Heart right ventricle (tissue), 16 donors: Measurements from ENCODE around the gene TSPAN6. TPM values are rescaled to one million over a fixed set of nuclear protein-coding genes. Genes with fewer than 3 reads are reported as not detected.
A peak's percentile ranks its signal among the peaks of the same experiment; 100 is the strongest.

Source experiments
- ATAC-seq, 8 donors: fragments of 200-7000 bp; cut with Tn5 transposase; one replicate each; pipeline ENCODE4 v1.9.1; 2020; ENCODE audit warnings: mild to moderate bottlenecking in 8 of 8, moderate library complexity in 8 of 8, moderate number of reproducible peaks in 1 of 8
- DNase-seq, 2 donors: peaks; one replicate each; pipeline ENCODE4 v3.0.0-alpha.2; 2020
- H3K27ac ChIP-seq, 10 donors: fragments of 200-600 bp; sonication (generic) in 2 of 10; one replicate each; pipeline versions ENCODE4 v1.5.0 to v1.8.0; 2020 to 2022; ENCODE audit warnings: mild to moderate bottlenecking in 3 of 10
- H3K27me3 ChIP-seq, 7 donors: fragments of 200-600 bp; one replicate each; pipeline ENCODE4 v1.8.0; 2021 to 2022; ENCODE audit warnings: mild to moderate bottlenecking in 2 of 7
- H3K36me3 ChIP-seq, 9 donors: fragments of 200-600 bp; sonication (generic) in 1 of 9; one replicate each; pipeline versions ENCODE4 v1.5.0 to v1.8.0; 2020 to 2022; ENCODE audit warnings: mild to moderate bottlenecking in 2 of 9
- H3K4me1 ChIP-seq, 9 donors: fragments of 200-600 bp; sonication (generic) in 1 of 9; one replicate each; pipeline versions ENCODE4 v1.5.0 to v1.8.0; 2020 to 2022; ENCODE audit warnings: mild to moderate bottlenecking in 4 of 9
- H3K4me3 ChIP-seq, 10 donors: fragments of 200-600 bp; sonication (generic) in 2 of 10; one replicate each; pipeline versions ENCODE4 v1.5.0 to v1.8.0; 2020 to 2022; ENCODE audit warnings: mild to moderate bottlenecking in 7 of 10, moderate library complexity in 2 of 10
- H3K9me3 ChIP-seq, 11 donors: fragments of 200-600 bp in 10 of 11; sonication (generic) in 2 of 11; one replicate each; pipeline versions ENCODE4 v1.5.0 to v1.8.0; 2013 to 2022; ENCODE audit warnings: mild to moderate bottlenecking in 2 of 11, control low read depth in 1 of 11, moderate library complexity in 1 of 11
- WGBS, 2 donors: extraction: QIAGEN DNeasy Blood & Tissue Kit; methylation state at CpG; one replicate each; pipeline ENCODE4 v1.1.7; 2013; ENCODE audit warnings: inconsistent platforms in 1 of 2; 5-methylcytosine and 5-hydroxymethylcytosine counted together
- intact Hi-C, 10 donors: fragments of 100-400 bp; cut with DNase I; formaldehyde crosslinking; loops; one replicate each; pipeline versions ENCODE4 v1.11.1 to v1.14.2; 2022
- polyA plus RNA-seq, 2 donors: library from polyadenylated mRNA; stranded (reverse); fragments of 200-250 nt; gene quantifications; one replicate each; pipeline ENCODE4 v1.2.3, GENCODE V29; 2013
- total RNA-seq, 10 donors: library from RNA; stranded (reverse); fragmentation: NEBNext Ultra II Directional in 3 of 10; extraction: Animal tissue kit (Norgen Biotek cat#: 25700) in 3 of 10; gene quantifications; one replicate each; pipeline versions ENCODE4 v1.2.1 to v1.2.4, GENCODE V29; 2021 to 2023
- TF ChIP-seq, protein P1 (sequence below), 9 donors: fragments of 200-600 bp; sonication (generic) in 2 of 9; IDR thresholded peaks; one replicate each; pipeline versions ENCODE4 v1.5.0 to v1.8.0; 2021 to 2022; ENCODE audit warnings: antibody characterized with exemption in 9 of 9, mild to moderate bottlenecking in 5 of 9, moderate library complexity in 1 of 9
- donor health status: Arrhythmogenic right ventricular cardiomyopathy.
- donor health status: ischemic (EF 13 %, LVEDD 7.1; RV severe dilation, severe dysfunction).
- donor health status: healthy with polysubstance abuse.
- donor health status: DM: no; HTN: yes; CAD: no.
- donor health status: DM: no; HTN: no; CAD: no.
- donor health status: ischemic (EF 25% LVEDD 6.9; RV normal size, moderate dysfunction).
- donor health status: ischemic (EF 25% LVEDD 5.7; RV mildly dilated, moderate dysfunction).
- donor health status: healthy.
- donor health status: DM: yes; HTN: yes; CAD: no.
- donor health status: Ischemic cardiomyopathy.
- donor health status: ischemic (EF 35%, LVEDD 5.7; RV mildly dilated, moderate dysfunction).
- donor health status: nonischemic (EF 11% LVEDD 7.7; RV severe dilation, severe dysfunction).
- donor health status: DM: yes; HTN: yes; CAD: no.
- donor health status: PGD.
- donor health status: ischemic (EF 29% LVEDD 5.4; RV normal size, mild dysfunction).
- donor health status: nonischemic (EF 23%, LVEDD 6.1; RV moderate dilation, normal function).

The TSPAN6 gene
- total and polyA plus RNA-seq, 12 donors, result 3.0 to 8.6 (median 5.5) TPM

DNA sequence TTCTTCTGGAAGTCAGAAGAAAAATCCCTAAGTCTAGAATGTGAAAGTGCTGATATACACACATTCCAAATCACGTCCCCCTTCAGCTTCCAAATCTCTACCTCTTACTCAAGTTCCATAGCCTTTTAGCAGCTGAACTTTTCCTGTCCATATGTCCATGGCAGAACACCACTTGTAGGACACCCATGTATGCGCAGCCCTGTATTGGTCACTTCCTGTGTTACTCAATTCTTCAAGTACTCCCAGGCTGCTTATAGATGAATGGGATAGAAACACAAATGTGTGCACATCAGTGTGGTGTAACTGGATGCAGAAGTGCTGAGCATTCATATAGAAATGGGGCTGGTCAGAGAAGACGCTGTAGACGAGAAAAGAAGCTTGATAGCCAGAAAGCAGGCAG is 26.2 kb upstream of the TSPAN6 start:
- Histone ChIP-seq H3K36me3 (peaks cover 0 to 8% (median 0%) of the 10 kb centered on the region in 9 donors), H3K27me3 (peaks cover 0 to 60% (median 0%) of the 10 kb centered on the region in 7 donors), H3K27ac (no peak overlapping the region), H3K9me3 (no peaks in the 10 kb centered on the region), H3K4me3 (no peak overlapping the region), H3K4me1 (peaks cover 0 to 5% (median 0%) of the 10 kb centered on the region in 9 donors)
- DNase-seq (no peak), ATAC-seq (no peak)
- WGBS, 2 donors, result 90 to 91% methylated on average over 4 of the region's 4 CpGs
- intact Hi-C loops, result no loop called here
- TF ChIP-seq, protein P1, sequence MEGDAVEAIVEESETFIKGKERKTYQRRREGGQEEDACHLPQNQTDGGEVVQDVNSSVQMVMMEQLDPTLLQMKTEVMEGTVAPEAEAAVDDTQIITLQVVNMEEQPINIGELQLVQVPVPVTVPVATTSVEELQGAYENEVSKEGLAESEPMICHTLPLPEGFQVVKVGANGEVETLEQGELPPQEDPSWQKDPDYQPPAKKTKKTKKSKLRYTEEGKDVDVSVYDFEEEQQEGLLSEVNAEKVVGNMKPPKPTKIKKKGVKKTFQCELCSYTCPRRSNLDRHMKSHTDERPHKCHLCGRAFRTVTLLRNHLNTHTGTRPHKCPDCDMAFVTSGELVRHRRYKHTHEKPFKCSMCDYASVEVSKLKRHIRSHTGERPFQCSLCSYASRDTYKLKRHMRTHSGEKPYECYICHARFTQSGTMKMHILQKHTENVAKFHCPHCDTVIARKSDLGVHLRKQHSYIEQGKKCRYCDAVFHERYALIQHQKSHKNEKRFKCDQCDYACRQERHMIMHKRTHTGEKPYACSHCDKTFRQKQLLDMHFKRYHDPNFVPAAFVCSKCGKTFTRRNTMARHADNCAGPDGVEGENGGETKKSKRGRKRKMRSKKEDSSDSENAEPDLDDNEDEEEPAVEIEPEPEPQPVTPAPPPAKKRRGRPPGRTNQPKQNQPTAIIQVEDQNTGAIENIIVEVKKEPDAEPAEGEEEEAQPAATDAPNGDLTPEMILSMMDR (IDR thresholded peaks at IDR 0.05), result no peak

DNA sequence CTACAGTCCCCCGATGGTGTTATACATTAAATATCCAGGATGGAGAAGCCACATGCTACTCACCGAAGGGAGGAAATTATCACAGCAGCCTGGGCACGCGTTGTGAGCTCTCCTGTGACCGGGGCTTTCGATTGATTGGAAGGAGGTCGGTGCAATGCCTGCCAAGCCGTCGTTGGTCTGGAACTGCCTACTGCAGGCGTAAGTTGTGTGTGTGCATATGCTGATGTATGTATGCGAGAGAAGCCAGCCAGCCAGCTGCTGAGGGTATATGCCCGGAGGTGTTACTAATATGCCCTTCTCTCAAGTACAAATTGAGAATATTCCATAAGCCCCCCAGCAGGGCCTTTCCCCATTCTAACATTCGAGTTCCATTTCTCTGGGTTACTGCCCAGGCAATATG is 25.6 kb upstream of the TSPAN6 start:
- TF ChIP-seq, protein P1 (IDR thresholded peaks at IDR 0.05), result no peak
- no peak for DNase-seq
- Histone ChIP-seq H3K9me3 (no peaks in the 10 kb centered on the region), H3K27me3 (peaks cover 0 to 55% (median 0%) of the 10 kb centered on the region in 7 donors), H3K27ac (no peak overlapping the region), H3K4me1 (peaks cover 0 to 5% (median 0%) of the 10 kb centered on the region in 9 donors), H3K4me3 (no peak overlapping the region), H3K36me3 (peaks cover 0 to 8% (median 0%) of the 10 kb centered on the region in 9 donors)
- intact Hi-C loops, result no loop called here
- WGBS, 2 donors, result 90 to 94% methylated on average over 13 of the region's 13 CpGs
- ATAC-seq, result no peak

DNA sequence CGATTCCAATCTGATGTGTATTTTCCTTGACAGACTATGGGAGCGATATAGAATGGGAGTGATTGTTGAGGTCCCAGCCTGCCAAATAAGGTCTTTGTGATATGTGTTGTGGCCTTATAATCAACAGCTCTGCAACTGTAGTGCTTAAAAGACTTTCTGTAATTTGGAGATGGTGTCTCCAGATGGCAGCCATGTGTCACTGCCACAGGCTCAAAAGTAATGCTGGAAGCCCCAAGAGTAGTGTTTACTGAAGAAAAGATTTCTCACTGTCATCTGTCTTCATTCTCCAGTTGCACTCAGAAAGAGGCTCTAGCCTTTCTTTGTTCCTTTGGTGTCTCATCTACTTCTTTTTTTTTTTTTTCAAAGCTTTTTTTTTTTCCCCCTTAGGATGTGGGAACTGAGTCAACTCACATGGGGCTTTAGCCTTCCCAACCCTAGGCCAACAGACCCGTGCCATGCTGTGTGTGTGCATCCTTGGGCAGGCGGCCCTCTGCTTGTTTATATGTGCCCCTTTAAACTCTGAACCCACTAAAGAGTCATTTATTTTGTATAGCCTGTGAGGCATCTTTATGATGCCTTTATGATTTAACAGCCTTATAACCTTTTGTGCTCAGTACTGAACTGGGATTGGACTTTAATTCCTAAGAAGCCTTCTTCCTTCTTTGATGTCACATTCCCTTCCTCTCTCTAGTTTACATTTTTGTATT is 23.0 kb upstream of the TSPAN6 start:
- intact Hi-C loops, result no loop called here
- H3K27ac ChIP-seq, result peak overlapping the region in 1 of 10 donors; percentile 44

DNA sequence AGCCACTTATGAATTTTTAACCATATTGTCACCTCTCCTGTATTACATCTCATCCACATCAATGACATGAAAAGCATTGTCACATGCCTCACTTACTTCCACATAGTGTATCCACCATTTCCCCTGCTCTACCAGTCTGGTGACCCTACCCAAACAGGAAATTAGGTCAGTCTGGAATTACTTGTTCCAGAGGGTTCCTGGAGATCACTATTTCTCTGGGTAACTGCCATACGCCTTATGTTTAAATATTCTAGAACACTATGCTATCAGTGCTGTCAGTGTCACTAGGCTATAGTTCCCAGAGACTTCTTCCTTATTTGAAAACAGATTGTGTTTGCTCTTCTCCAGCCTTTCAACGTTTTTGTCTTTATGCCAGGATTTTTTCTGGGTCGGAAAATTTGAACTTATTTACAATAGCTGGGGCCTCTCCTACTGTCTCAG is 22.4 kb upstream of the TSPAN6 start:
- intact Hi-C loops, result no loop called here
- no peaks in the 10 kb centered on the region for H3K36me3 ChIP-seq
- peaks cover 0 to 41% (median 0%) of the 10 kb centered on the region in 7 donors for H3K27me3 ChIP-seq
- H3K4me3 ChIP-seq, result no peak overlapping the region
- ATAC-seq (peak in 1 of 8 donors; percentile 35), DNase-seq (no peak)
- no peaks in the 10 kb centered on the region for H3K9me3 ChIP-seq
- WGBS, 2 donors, result 42% methylated on average over 3 of the region's 3 CpGs
- TF ChIP-seq, protein P1 (IDR thresholded peaks at IDR 0.05), result no peak
- H3K27ac ChIP-seq, result peak overlapping the region in 1 of 10 donors; percentile 44
- H3K4me1 ChIP-seq, result peaks cover 0 to 5% (median 0%) of the 10 kb centered on the region in 9 donors

More for the DNA sequence above, 23.0 kb upstream of the TSPAN6 start:
- Histone ChIP-seq H3K4me1 (peaks cover 0 to 5% (median 0%) of the 10 kb centered on the region in 9 donors), H3K36me3 (no peaks in the 10 kb centered on the region), H3K27me3 (peaks cover 0 to 46% (median 0%) of the 10 kb centered on the region in 7 donors), H3K9me3 (no peaks in the 10 kb centered on the region), H3K4me3 (no peak overlapping the region)
- ATAC-seq (no peak), DNase-seq (no peak)
- WGBS, 2 donors, result 70 to 74% methylated on average over 4 of the region's 4 CpGs
- TF ChIP-seq, protein P1 (IDR thresholded peaks at IDR 0.05), result no peak
